SK-N-SH (cell line): ENCODE measurements around the gene GMEB1. TPM values are rescaled to one million over a fixed set of nuclear protein-coding genes. Genes with fewer than 3 reads are reported as not detected.

ENCODE experiments used
- CTCF ChIA-PET: fragments of 300-600, 350-600 bp; formaldehyde crosslinking; extraction: SDS; loops from one replicate; lab custom pipeline; 2021; lab: Yijun Ruan, JAX
- POLR2A ChIA-PET: fragments of 350-600 bp; sonication (Branson Sonifier 250); formaldehyde crosslinking; extraction: SDS; loops from one replicate; lab custom pipeline; 2020; ENCODE audit warnings: antibody characterized with exemption, inconsistent platforms; lab: Yijun Ruan, JAX
- DNase-seq: peaks from one replicate; pipeline ENCODE4 v3.0.0; 2012
- H2AFZ ChIP-seq: fragments of 200-600 bp; sonication (generic); 2 replicates; pipeline ENCODE4 v1.8.1; 2016; ENCODE audit warnings: antibody characterized with exemption, mild to moderate bottlenecking, low read depth
- H3F3A ChIP-seq: fragments of 200-600 bp; sonication (generic); replicated peaks from 2 replicates; pipeline ENCODE3; 2016; ENCODE audit warnings: antibody characterized with exemption, mild to moderate bottlenecking; ENCODE audit not compliant: insufficient read depth
- H3K27ac ChIP-seq, 2 experiments: fragments of 200-500 bp in 1 of 2; fragments of 200-600 bp in 1 of 2; sonication (Bioruptor generic) in 1 of 2; sonication (generic), shearing (Covaris generic) in 1 of 2; 2 replicates each; pipeline versions ENCODE4 v1.5.1 to v1.6.1; 2014 to 2016; ENCODE audit warnings: low read depth in 2 of 2, inconsistent platforms in 1 of 2, low read length in 1 of 2, mild to moderate bottlenecking in 1 of 2, mixed read lengths in 1 of 2
- H3K27me3 ChIP-seq: fragments of 200-600 bp; sonication (generic), shearing (Covaris generic); 2 replicates; pipeline ENCODE4 v1.6.1; 2016; ENCODE audit warnings: mixed run types; ENCODE audit not compliant: insufficient read depth
- H3K36me3 ChIP-seq, 2 experiments: fragments of 200-500 bp in 1 of 2; fragments of 200-600 bp in 1 of 2; sonication (Bioruptor generic) in 1 of 2; sonication (generic) in 1 of 2; replicated peaks in 1 of 2; 2 replicates each; pipeline versions ENCODE3 to v1.5.1; 2014 to 2016; ENCODE audit warnings: low read length in 1 of 2, mild to moderate bottlenecking in 1 of 2; ENCODE audit not compliant: insufficient read depth in 2 of 2, control insufficient read depth in 1 of 2
- H3K4me1 ChIP-seq, 2 experiments: fragments of 200-500 bp in 1 of 2; fragments of 200-600 bp in 1 of 2; sonication (Bioruptor generic) in 1 of 2; sonication (generic), shearing (Covaris generic) in 1 of 2; 2 replicates each; pipeline versions ENCODE4 v1.5.1 to v1.6.1; 2014 to 2016; ENCODE audit warnings: low read depth in 1 of 2, low read length in 1 of 2, mixed run types in 1 of 2; ENCODE audit not compliant: insufficient read depth in 2 of 2, control insufficient read depth in 1 of 2
- H3K4me2 ChIP-seq: fragments of 200-600 bp; sonication (generic), shearing (Covaris generic); 2 replicates; pipeline ENCODE4 v1.6.1; 2017; ENCODE audit warnings: mixed run types
- H3K4me3 ChIP-seq, 2 experiments: fragments of 200-500 bp in 1 of 2; fragments of 200-600 bp in 1 of 2; sonication (Bioruptor generic) in 1 of 2; sonication (generic), shearing (Covaris generic) in 1 of 2; 2 replicates each; pipeline versions ENCODE4 v1.5.1 to v1.8.1; 2014 to 2016; ENCODE audit warnings: low read depth in 2 of 2, inconsistent platforms in 1 of 2, low read length in 1 of 2, mild to moderate bottlenecking in 1 of 2, mixed read lengths in 1 of 2, moderate library complexity in 1 of 2
- H3K79me2 ChIP-seq: fragments of 200-600 bp; sonication (generic); 2 replicates; pipeline ENCODE4 v1.8.1; 2017; ENCODE audit warnings: mild to moderate bottlenecking; ENCODE audit not compliant: insufficient read depth
- H3K9ac ChIP-seq: fragments of 200-600 bp; sonication (generic); 2 replicates; pipeline ENCODE4 v1.6.1; 2017; ENCODE audit warnings: mixed run types
- H3K9me2 ChIP-seq: fragments of 200-600 bp; sonication (generic); 2 replicates; pipeline ENCODE4 v1.6.1; 2017; ENCODE audit warnings: mixed run types
- H3K9me3 ChIP-seq: fragments of 200-600 bp; sonication (generic); 2 replicates; pipeline ENCODE4 v1.6.1; 2017; ENCODE audit warnings: mixed run types, mild to moderate bottlenecking, moderate library complexity
- H4K20me1 ChIP-seq: fragments of 200-600 bp; sonication (generic); 2 replicates; pipeline ENCODE4 v1.6.1; 2017; ENCODE audit warnings: mild to moderate bottlenecking, mixed run types; ENCODE audit not compliant: insufficient read depth
- CHD2 ChIP-seq: fragments of 150-350 bp; IDR thresholded peaks from 2 replicates; pipeline ENCODE4 v1.6.1; 2018; ENCODE audit warnings: low read length; ENCODE audit not compliant: partially characterized antibody
- ELF1 ChIP-seq: IDR thresholded peaks from 2 replicates; pipeline ENCODE4 v1.4.0; 2012
- FOXJ3 ChIP-seq: sonication (generic); formaldehyde crosslinking; IDR thresholded peaks from 2 replicates; pipeline ENCODE4 v1.5.1; 2020; ENCODE audit warnings: mild to moderate bottlenecking, missing genetic modification reagents
- GABPA ChIP-seq: IDR thresholded peaks from 2 replicates; pipeline ENCODE4 v1.4.0; 2012; ENCODE audit warnings: low read depth, mild to moderate bottlenecking
- JUND ChIP-seq: IDR thresholded peaks from 2 replicates; pipeline ENCODE4 v1.4.0; 2012
- MEF2A ChIP-seq: IDR thresholded peaks from 2 replicates; pipeline ENCODE4 v1.4.0; 2012; ENCODE audit warnings: low read depth, borderline replicate concordance
- MXI1 ChIP-seq: IDR thresholded peaks from 2 replicates; pipeline ENCODE4 v1.6.1; 2012; ENCODE audit warnings: mild to moderate bottlenecking, low read depth, low read length, improper control_type of control experiment
- NRF1 ChIP-seq: IDR thresholded peaks from 2 replicates; pipeline ENCODE4 v1.6.1; 2012; ENCODE audit warnings: low read depth, mild to moderate bottlenecking, low read length
- RAD21 ChIP-seq: IDR thresholded peaks from 2 replicates; pipeline ENCODE4 v1.6.1; 2012; ENCODE audit warnings: mild to moderate bottlenecking, low read length
- RCOR1 ChIP-seq: fragments of 150-350 bp; IDR thresholded peaks from 2 replicates; pipeline ENCODE4 v1.6.1; 2017; ENCODE audit warnings: antibody characterized with exemption, low read length
- TCF12 ChIP-seq: IDR thresholded peaks from 2 replicates; pipeline ENCODE4 v1.4.0; 2012
- YY1 ChIP-seq: IDR thresholded peaks from 2 replicates; pipeline ENCODE4 v1.4.0; 2012; ENCODE audit warnings: low read depth, mild to moderate bottlenecking
- WGBS: methylation state at CpG from one replicate; pipeline ENCODE4 v1.1.6; 2017; ENCODE audit warnings: low lambda C conversion rate; 5-methylcytosine and 5-hydroxymethylcytosine counted together
- polyA plus RNA-seq, 3 experiments: library from polyadenylated mRNA; depleted of rRNA; stranded (reverse); fragments of >200 nt; gene quantifications; 2 replicates each; pipeline ENCODE4 v1.2.3, GENCODE V29; 2012
- TF ChIP-seq, protein P1 (sequence below): fragments of 200-600 bp; sonication (generic); IDR thresholded peaks from 2 replicates; pipeline ENCODE4 v1.6.1; 2017; ENCODE audit warnings: antibody characterized with exemption, mild to moderate bottlenecking, moderate library complexity
- TF ChIP-seq, protein P2 (sequence below): IDR thresholded peaks from 2 replicates; pipeline ENCODE4 v1.6.1; 2012; ENCODE audit warnings: mild to moderate bottlenecking, low read depth, low read length, moderate library complexity
- TF ChIP-seq, protein P3 (sequence below): IDR thresholded peaks from 2 replicates; pipeline ENCODE4; 2012
- TF ChIP-seq, protein P4 (sequence below): fragments of 150-350 bp; IDR thresholded peaks from 2 replicates; pipeline ENCODE4 v1.6.1; 2016; ENCODE audit warnings: mild to moderate bottlenecking, low read depth, low read length

The GMEB1 gene
- polyA plus RNA-seq, 1 of the 3 experiments (the other 2 are of a cell fraction), result 3.6 TPM

DNA sequence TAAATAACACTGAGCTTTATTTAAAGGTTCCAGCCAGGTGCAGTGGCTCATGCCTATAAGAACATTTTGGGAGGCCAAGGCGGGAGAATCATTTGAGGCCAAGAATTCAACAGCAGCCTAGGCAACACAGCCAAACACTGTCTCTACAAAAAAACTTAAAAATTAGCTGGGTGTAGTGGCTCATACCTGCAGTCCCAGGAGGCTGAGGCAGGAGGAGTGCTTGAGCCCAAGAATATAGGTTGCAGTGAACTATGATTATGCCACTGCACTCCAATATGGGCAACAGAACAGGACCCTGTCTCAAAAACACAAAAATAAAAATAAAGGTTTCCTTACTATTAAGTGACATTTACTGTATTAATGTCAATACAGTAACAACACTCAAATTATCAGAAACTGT is 27.8 kb upstream of the GMEB1 start:
- Histone ChIP-seq H2AFZ (no peak overlapping the region), H3K27me3 (no peaks in the 10 kb centered on the region), H3K9me2 (no peaks in the 10 kb centered on the region), H3K27ac (no peak overlapping the region), H4K20me1 (no peaks in the 10 kb centered on the region), H3K4me2 (no peak overlapping the region), H3K4me3 (no peak overlapping the region), H3K36me3 (peaks cover 0 to 8% of the 10 kb centered on the region in 2 experiments), H3K9me3 (no peaks in the 10 kb centered on the region), H3K9ac (no peak overlapping the region), H3K79me2 (peaks cover 50% of the 10 kb centered on the region), H3K4me1 (peaks cover 0 to 5% of the 10 kb centered on the region in 2 experiments; a peak in 1 of 4 replicates), H3F3A (peaks cover 6% of the 10 kb centered on the region)
- ChIA-PET POLR2A (interaction anchor here (0.6 kb wide), 1 partner anchor 59 kb away, joined by 3 read pairs; no protein-coding TSS in a partner anchor), CTCF (interaction anchor here (0.7 to 4.8 kb wide), 7 partner anchors 8 to 236 kb away, joined by 3 to 39 read pairs (median 3); no protein-coding TSS in a partner anchor)
- no peak for DNase-seq
- 93% methylated on average over 1 of the region's 1 CpG for WGBS
- TF ChIP-seq, protein P1, sequence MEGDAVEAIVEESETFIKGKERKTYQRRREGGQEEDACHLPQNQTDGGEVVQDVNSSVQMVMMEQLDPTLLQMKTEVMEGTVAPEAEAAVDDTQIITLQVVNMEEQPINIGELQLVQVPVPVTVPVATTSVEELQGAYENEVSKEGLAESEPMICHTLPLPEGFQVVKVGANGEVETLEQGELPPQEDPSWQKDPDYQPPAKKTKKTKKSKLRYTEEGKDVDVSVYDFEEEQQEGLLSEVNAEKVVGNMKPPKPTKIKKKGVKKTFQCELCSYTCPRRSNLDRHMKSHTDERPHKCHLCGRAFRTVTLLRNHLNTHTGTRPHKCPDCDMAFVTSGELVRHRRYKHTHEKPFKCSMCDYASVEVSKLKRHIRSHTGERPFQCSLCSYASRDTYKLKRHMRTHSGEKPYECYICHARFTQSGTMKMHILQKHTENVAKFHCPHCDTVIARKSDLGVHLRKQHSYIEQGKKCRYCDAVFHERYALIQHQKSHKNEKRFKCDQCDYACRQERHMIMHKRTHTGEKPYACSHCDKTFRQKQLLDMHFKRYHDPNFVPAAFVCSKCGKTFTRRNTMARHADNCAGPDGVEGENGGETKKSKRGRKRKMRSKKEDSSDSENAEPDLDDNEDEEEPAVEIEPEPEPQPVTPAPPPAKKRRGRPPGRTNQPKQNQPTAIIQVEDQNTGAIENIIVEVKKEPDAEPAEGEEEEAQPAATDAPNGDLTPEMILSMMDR, result peak; percentile 47
- TF ChIP-seq RCOR1, result no peak
- TF ChIP-seq FOXJ3 (CRISPR knock-in tag), result no peak
- TF ChIP-seq MXI1, result no peak
- TF ChIP-seq, protein P2, sequence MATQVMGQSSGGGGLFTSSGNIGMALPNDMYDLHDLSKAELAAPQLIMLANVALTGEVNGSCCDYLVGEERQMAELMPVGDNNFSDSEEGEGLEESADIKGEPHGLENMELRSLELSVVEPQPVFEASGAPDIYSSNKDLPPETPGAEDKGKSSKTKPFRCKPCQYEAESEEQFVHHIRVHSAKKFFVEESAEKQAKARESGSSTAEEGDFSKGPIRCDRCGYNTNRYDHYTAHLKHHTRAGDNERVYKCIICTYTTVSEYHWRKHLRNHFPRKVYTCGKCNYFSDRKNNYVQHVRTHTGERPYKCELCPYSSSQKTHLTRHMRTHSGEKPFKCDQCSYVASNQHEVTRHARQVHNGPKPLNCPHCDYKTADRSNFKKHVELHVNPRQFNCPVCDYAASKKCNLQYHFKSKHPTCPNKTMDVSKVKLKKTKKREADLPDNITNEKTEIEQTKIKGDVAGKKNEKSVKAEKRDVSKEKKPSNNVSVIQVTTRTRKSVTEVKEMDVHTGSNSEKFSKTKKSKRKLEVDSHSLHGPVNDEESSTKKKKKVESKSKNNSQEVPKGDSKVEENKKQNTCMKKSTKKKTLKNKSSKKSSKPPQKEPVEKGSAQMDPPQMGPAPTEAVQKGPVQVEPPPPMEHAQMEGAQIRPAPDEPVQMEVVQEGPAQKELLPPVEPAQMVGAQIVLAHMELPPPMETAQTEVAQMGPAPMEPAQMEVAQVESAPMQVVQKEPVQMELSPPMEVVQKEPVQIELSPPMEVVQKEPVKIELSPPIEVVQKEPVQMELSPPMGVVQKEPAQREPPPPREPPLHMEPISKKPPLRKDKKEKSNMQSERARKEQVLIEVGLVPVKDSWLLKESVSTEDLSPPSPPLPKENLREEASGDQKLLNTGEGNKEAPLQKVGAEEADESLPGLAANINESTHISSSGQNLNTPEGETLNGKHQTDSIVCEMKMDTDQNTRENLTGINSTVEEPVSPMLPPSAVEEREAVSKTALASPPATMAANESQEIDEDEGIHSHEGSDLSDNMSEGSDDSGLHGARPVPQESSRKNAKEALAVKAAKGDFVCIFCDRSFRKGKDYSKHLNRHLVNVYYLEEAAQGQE, result no peak
- no peak for TF ChIP-seq ELF1
- TF ChIP-seq RAD21, result peak; percentile 42; the same call in 1 of the 2 replicates

DNA sequence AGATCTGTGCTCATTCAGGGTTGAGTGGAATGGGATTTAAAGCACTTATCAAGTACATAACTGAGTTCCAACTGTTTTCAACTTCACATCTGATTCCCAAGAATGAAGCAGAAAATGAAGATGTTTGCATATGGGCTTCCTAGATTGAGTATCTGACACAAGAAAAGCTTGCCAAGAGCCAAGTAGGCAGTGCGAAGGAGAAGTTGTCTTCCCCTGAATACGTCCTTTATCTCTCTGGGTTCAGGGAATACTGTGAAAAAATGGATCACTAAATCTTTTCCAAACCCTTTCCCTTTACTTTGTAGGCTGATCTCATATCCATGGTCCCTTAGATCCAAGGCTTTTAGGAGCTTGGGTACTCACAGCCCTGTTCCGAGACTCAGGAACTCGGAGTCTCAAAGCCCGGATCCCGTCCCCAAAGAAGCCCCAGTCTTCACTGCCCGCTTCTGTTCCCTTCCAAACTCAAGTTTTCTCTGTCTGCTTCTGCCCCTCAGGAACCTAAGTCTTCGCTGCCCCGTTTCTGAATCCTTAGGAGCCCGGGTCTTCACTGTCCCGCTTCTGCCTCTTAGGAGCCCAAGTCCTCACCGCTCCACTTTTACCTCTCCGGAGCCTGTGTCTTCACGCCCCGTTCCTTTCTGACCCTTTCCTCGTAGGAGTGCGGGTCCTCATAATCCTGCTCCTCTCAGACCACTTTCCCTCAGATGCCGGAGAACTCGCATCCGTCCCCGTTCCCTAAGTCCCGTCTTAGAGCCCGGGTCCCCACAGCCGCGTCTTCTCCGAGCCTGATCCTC is 26.3 kb upstream of the GMEB1 start:
- Histone ChIP-seq H3K27ac (peak overlapping the region; percentile 82 to 88), H3K4me2 (peak overlapping the region; percentile 86), H2AFZ (peak overlapping the region; percentile 80), H3K9ac (peak overlapping the region; percentile 88), H3K36me3 (peaks cover 0 to 8% of the 10 kb centered on the region in 2 experiments), H3K27me3 (no peaks in the 10 kb centered on the region), H3K4me3 (peak overlapping the region; percentile 68 to 73), H3K9me3 (no peaks in the 10 kb centered on the region), H3K9me2 (no peaks in the 10 kb centered on the region), H3K4me1 (peaks cover 0 to 7% of the 10 kb centered on the region in 2 experiments; a peak in 1 of 4 replicates), H4K20me1 (no peaks in the 10 kb centered on the region), H3F3A (peaks cover 3% of the 10 kb centered on the region), H3K79me2 (peaks cover 44% of the 10 kb centered on the region)
- DNase-seq, result no peak
- 1% methylated on average over 26 of the region's 26 CpGs for WGBS
- POLR2A ChIA-PET, result interaction anchor here (0.9 to 2.1 kb wide), 5 partner anchors 27 to 235 kb away, joined by 3 to 12 read pairs (median 8); partner anchors contain the start of genes GMEB1, RCC1 and YTHDF2
- CTCF ChIA-PET, result interaction anchor here (0.7 to 4.8 kb wide), 8 partner anchors 10 to 239 kb away, joined by 3 to 39 read pairs (median 4); partner anchors contain the start of gene YTHDF2
- TF ChIP-seq YY1 (no peak), JUND (no peak), CHD2 (no peak), TCF12 (no peak), RCOR1 (no peak), NRF1 (no peak), MEF2A (no peak), GABPA (no peak)
- TF ChIP-seq, protein P3, sequence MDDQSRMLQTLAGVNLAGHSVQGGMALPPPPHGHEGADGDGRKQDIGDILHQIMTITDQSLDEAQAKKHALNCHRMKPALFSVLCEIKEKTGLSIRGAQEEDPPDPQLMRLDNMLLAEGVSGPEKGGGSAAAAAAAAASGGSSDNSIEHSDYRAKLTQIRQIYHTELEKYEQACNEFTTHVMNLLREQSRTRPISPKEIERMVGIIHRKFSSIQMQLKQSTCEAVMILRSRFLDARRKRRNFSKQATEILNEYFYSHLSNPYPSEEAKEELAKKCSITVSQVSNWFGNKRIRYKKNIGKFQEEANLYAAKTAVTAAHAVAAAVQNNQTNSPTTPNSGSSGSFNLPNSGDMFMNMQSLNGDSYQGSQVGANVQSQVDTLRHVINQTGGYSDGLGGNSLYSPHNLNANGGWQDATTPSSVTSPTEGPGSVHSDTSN, result no peak
- TF ChIP-seq, protein P1, result no peak
- TF ChIP-seq, protein P4, sequence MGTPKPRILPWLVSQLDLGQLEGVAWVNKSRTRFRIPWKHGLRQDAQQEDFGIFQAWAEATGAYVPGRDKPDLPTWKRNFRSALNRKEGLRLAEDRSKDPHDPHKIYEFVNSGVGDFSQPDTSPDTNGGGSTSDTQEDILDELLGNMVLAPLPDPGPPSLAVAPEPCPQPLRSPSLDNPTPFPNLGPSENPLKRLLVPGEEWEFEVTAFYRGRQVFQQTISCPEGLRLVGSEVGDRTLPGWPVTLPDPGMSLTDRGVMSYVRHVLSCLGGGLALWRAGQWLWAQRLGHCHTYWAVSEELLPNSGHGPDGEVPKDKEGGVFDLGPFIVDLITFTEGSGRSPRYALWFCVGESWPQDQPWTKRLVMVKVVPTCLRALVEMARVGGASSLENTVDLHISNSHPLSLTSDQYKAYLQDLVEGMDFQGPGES, result no peak
